T-helper 2 cell (primary cell): ENCODE results near the gene TPTE2.
"Not testable (repeated sequence)": the region's sequence is repeated elsewhere in the genome, so short reads cannot be mapped to it uniquely, and the experiment has no call there.

ENCODE experiments used
- DNase-seq, 5 experiments: peaks; one replicate each; pipeline versions ENCODE4 v3.0.0 to v3.0.0-alpha.2; 2012 to 2022

The TPTE2 gene

DNA sequence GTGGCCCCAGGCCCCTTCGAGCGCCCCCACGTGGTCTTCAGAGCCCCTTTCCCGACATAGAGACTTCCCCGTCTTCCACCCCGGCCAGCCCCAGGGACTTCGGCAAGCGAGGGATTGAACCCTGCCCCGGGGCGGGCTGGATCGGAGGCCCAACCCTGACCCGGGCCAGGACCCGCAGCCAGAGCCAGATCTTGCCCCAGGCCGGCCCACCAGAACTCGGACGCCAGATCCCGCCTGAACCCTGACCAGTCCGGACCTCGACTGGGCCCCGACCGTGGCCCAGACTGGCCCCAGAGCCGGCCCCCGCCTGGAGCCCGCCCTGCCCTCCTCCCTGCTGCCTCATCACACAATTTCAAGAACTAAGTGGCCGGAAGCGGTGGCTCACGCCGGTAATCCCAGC lies 253 bp upstream of the TPTE2 start:
- no peak for DNase-seq

DNA sequence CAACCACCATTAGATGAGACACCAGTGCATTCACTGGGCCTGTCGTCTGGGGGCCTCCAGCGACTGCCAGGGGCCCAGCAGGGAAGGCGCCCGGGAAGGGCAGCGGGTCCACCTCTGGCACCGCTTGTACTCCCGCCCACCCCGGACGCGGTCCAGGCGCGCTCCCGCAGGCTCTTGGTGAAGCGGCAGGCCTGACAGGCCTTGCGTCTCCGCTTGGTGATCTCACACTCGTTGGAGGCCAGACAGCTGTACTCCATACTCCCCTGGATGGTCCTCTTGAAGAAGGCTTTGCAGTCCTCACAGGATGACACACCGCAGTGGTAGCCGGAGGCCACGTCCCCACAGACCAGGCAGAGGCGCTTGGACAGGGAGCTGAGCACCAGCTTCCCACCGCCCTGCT lies 660 bp downstream of the TPTE2 start:
- DNase-seq: not testable (repeated sequence)

DNA sequence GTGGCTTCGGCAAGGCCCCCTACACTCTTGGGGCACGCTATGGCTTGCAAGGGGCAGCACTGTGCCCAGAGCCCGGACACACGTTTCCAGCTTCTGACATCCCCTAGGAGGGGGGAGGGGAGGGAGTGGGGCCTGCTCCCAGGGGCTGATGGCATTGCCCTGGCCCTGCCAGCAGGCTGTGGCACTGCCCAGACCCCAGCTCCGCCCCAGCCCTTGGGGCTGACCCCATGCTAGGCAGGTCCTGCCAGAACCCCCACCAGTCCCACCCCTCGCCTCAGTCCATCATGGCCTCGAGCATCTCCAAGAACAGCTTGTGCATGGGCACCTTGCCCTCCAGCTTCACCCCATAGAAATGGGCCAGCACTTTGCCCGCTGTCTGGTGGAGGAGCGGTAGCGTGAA lies 1.6 kb downstream of the TPTE2 start:
- DNase-seq: not testable (repeated sequence)

DNA sequence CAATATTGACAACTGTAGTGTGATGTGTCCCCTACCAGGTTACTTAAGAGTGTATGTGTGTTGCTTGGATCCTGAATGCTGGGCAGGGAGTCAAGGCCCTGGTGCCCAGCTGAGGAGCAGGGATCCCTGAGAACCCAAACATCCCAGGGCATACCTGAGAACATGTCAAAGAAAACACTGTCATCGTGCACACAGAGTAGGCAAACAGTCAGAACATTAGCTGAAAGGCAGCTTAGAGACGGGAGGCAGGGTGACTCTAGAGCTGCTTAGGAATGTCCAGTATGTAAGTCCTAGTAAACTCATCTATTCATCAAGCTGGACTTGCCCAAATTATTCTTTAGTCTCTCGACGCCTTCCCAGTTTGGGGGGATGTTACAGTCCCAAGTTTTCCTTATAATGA lies 4.0 kb downstream of the TPTE2 start:
- DNase-seq: not testable (repeated sequence)

DNA sequence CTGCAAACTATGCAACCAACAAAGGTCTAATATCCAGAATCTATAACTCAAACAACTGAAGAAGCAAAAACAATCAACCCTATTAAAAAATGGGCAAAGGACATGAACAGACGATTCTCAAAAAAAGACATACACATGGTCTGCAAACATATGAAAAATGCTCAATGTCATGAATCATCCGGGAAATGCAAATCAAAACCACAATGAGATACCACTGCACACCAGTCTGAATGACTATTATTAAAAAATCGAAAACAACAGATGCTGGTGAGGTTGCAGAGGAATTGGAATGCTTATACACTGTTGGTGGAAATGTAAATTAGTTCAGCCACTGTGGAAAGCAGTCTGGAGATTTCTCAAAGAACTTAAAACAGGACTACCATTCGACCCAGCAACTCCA lies 12.1 kb downstream of the TPTE2 start:
- DNase-seq: not testable (repeated sequence)

DNA sequence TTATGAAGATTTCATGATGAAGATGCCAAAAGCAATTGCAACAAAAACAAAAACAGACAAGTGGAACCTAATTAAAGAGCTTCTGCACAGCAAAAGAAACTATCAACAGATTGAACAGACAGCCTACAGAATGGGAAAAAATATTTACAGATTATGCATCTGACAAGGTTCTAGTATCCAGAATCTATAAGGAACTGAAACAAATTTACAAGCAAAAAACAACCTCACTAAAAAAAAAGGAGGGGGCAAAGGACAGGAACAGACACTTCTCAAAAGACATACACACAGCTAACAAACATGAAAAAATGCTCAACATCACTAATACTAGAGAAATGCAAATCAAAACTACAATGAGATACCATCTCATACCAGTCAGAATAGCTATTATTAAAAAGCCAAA lies 35.7 kb downstream of the TPTE2 start:
- DNase-seq: not testable (repeated sequence)

DNA sequence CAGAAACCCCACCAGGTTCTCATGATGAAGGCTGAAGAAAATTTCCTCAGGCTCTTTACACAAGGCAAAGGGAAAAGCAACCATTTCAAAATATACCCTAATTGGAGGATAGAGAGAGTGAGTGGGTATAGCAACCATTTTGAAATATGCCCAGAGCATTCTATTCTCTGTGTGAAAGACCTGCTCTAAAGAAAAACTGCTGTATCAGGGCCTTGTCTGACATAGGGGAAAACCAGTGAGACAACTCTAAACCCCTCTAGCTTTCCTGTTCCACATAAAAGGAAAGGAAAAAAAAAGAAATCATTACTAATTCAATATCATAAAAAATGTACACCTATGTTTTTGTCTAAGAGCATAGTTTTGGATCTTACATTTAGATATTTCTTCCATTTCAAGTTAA lies 42.3 kb downstream of the TPTE2 start:
- no peak for DNase-seq

DNA sequence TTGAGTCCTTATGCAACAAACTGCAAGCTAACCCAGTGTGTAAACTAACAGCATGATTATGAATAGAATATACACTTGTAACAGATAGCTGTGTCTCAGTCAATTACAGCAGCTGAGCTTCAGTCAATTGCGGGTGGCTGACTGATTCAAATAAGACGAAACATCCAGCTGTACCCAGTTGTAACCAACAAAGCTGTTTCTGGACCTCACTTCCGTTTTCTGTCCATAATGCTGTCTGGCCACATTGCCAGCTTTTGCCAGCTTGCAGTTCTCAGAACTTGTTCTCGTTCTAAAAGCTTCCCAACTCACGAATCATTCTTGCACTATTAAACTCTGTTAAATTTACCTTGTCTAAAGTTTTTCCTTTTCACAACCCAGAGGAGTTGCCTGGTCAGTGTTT lies 53.7 kb downstream of the TPTE2 start:
- DNase-seq: not testable (repeated sequence)

DNA sequence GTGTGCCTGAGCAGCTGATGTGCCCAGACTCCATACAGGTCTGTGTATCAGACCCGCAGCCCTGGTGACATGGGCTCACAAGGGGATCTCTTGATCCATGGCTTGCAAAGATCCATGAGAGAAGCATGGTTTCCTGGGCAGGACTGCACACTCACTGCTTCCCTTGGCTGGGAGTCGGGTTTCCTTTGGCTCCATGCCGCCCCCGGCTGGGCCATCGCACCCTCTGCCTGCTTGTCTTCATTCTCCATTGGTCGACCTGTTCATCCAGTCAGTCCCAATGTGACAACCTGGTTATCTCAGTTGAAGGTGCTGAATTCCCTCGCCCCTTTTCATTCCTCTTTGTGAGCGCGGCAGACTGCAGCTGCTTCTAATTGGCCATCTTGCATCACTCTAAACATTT lies 101.2 kb downstream of the TPTE2 start:
- not testable (repeated sequence) for DNase-seq

DNA sequence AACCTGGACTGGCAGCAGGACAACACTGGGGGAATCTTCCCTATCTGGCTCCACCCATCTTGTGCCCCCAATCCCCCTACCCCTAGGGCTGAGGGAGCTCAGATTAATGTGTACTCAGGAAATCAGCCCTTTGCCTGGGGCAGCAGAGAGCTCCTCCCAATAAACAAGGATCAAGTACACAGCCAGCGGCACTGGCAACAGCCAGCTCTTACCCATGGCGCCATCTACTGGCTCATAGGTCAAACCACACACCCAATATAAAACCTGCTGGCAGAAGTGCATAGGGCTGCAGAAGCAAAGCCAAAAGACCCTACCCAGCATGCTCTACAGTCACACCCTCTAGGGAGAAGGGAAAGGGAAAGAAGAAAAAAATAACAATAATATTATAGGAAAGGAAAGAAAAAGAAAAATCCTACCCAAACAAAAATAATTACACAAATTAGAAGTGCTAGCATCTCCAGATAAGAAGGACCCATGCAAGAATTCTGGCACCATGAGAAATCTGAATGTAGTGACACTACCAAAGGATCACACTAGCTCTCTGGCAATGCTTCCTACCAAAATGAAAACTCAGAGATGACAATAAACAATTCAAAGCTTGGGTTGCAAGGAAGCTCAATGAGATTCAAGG lies 122.2 kb downstream of the TPTE2 start:
- DNase-seq: peak in 1 of 5 experiments; percentile 40

DNA sequence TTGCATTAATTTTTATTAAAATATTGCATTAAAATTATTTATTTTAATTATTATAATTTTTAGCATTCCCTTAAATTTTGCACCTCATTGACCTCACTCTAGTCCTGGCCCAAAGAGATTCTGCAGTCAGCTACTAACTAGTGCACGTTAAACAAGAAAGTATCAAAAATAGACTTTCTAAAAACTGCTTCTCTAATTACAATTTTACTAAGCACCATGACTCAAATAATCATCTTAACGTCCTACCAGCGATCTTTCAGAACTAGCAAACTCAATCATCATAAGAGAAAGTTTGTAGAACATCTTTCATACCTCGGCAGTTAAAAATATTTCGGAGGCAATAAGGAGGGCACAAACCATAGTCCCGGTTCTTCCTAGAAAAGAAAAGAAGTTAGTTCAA lies 123.6 kb downstream of the TPTE2 start:
- DNase-seq: not testable (repeated sequence)

DNA sequence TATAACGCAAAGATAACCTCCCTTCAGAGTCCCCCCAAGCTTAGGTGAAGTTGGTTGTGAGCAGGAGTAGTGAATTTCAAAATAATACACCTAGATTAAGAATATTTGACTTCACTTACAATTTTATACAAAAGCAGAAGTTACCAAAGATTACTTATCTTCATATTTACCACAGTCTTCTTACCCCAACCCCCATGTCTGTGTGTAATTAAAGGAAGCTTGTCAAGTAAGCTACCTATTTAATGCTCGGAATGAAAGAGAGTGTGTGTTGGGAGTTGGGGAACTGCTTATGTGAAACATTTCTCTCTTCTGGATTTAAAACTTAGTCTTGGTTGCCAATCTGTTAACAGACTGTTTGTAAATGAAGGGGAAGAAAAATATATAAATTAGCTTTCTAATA lies 139.1 kb downstream of the TPTE2 start:
- DNase-seq: not testable (repeated sequence)

DNA sequence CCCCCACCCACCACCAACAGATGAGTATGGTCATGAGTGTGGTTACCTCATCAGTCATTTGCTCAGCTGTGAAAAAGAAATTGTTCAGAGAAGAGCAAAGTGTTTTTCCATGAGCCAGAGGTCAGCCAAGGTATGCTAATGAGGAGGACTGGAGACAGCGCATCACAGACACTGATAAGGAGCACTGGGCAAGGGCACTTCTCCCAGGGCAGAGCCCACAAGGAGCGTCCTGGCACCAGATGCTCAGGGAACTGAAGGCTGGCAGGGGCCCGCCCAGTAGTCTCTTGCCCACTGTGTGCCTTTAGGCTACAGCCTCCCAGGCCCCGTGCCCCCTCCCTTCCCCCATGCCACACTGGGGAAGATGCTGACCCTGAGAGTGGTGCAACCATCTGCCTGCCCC lies 148.8 kb downstream of the TPTE2 start:
- not testable (repeated sequence) for DNase-seq

DNA sequence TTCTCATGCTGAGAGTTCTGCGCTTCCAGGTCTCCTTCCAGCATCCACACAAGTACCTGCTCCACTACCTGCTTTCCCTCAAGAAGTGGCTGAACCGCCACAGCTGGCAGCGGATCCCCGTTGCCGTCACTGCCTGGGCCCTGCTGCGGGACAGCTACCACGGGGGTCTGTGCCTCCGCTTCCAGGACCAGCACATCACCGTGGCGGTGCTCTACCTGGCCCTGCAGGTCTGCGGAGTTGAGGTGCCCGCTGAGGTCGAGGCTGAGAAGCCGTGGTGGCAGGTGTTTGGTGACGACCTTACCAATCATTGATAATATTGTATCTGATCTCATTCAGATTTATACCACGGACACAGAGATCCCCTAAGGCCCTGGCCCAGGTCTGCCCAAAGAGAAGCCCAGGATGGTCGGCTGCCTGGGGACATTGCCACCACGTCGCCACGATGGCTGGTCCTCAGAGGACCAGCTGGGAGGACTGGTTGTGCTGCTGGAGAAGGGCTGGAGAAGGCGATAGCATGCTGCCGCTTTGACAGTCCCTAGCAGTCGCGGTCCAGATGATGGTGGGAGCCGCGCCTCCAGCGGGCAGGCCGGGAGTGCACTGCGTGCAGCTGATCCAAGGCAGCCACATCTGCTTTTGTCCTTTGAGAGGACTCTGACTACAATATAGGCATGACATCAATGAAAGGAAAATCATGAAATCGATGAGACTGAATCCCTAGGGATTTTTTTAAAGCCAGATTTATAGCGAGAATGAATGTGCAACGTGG lies 178.4 kb downstream of the TPTE2 start:
- DNase-seq: not testable (repeated sequence)

DNA sequence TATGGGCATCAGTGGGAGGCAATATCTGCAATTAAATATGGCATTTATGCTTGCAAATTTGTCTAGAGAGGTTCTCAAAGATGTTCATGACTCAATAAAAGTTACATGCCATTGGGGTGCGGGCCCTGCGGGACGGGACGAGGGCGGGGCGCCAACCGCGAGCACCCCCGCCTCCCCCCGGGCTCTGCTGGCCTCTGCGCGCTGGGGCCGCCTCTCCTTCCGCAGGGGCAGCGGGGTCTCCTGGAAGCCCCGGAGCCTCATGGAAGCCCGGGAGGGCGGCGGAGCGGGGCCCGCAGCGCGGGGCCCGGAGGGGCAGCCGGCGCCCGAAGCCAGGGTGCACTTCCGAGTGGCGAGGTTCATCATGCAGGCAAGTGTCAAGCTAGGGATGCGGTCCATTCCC lies 179.2 kb downstream of the TPTE2 start:
- no peak for DNase-seq
